ENCODE data around the gene EXOC3. TPM values are rescaled to one million over a fixed set of nuclear protein-coding genes. Genes with fewer than 3 reads are reported as not detected.
A peak's percentile ranks its signal among the peaks of the same experiment; 100 is the strongest.

The EXOC3 gene
- total RNA-seq, 4 donors from 2014 or later: 39.1 to 54.6 (median 42.8) TPM

DNA sequence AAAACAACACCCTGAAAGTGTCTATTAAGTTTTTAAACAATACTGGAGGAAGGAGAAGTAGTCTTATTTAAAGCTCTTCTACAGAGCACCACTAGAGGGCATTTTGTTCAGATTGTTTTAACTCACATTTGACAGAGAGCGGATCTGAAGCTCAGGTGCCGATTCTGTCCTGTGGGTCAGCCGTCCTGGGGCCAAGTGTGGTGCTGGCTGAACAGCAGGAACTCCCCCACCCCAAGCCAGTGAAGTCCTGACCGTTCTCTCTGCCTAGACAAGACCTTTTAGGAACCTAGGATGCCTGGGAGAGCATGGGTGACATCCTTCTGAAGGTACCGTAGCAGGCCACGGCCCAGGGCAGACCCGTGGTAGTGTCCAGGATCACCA is 3.9 kb downstream of the EXOC3 start:
- H3K4me3 ChIP-seq: no peak overlapping the region
- H3K4me1 ChIP-seq: peaks cover 26 to 65% (median 41%) of the 10 kb centered on the region in 3 donors
- H3K27ac ChIP-seq: peak overlapping the region in 2 of 4 donors; percentile 32 to 55
- 48 to 54% methylated on average over 7 of the region's 7 CpGs for WGBS, 2 donors
- intact Hi-C loops (cut with DNase I): loop anchor here (10.0 kb wide), 1 partner anchor 168 kb away; the partner anchor contains the start of gene CEP72
- no peak for DNase-seq
- no peaks in the 10 kb centered on the region for H3K27me3 ChIP-seq
- peaks cover 19 to 66% (median 36%) of the 10 kb centered on the region in 3 donors for H3K36me3 ChIP-seq
- TF ChIP-seq POLR2A (IDR thresholded peaks at IDR 0.05): no peak
- TF ChIP-seq CTCF (IDR thresholded peaks at IDR 0.05): peak; percentile 13 to 62 (median 48)
- H3K9me3 ChIP-seq: peaks cover 0 to 9% (median 7%) of the 10 kb centered on the region in 3 donors

GRCh38 chr5:447501-447900 is 4.5 kb downstream of the EXOC3 start:
- WGBS, 2 donors: 83 to 90% methylated on average over 13 to 16 of the region's 21 CpGs
- no peak overlapping the region for H3K27ac ChIP-seq
- peaks cover 20 to 59% (median 36%) of the 10 kb centered on the region in 3 donors for H3K4me1 ChIP-seq
- DNase-seq: no peak
- H3K4me3 ChIP-seq: no peak overlapping the region
- TF ChIP-seq POLR2A (IDR thresholded peaks at IDR 0.05): no peak
- TF ChIP-seq CTCF (IDR thresholded peaks at IDR 0.05): no peak
- H3K36me3 ChIP-seq: peaks cover 19 to 72% (median 37%) of the 10 kb centered on the region in 3 donors
- peaks cover 0 to 14% (median 12%) of the 10 kb centered on the region in 3 donors for H3K9me3 ChIP-seq
- intact Hi-C loops (cut with DNase I): loop anchor here (10.0 kb wide), 1 partner anchor 167 kb away; the partner anchor contains the start of gene CEP72
- H3K27me3 ChIP-seq: no peaks in the 10 kb centered on the region

GRCh38 chr5:448061-448765 is 5.2 kb downstream of the EXOC3 start:
- 67 to 77% methylated on average over 17 to 18 of the region's 21 CpGs for WGBS, 2 donors
- Histone ChIP-seq H3K9me3 (peaks cover 0 to 14% (median 12%) of the 10 kb centered on the region in 3 donors), H3K4me3 (no peak overlapping the region), H3K27me3 (no peaks in the 10 kb centered on the region), H3K36me3 (peaks cover 19 to 79% (median 37%) of the 10 kb centered on the region in 3 donors), H3K4me1 (peaks cover 24 to 64% (median 43%) of the 10 kb centered on the region in 3 donors), H3K27ac (peak overlapping the region in 2 of 4 donors; percentile 36 to 39)
- intact Hi-C loops (cut with DNase I): loop anchor here (10.0 kb wide), 1 partner anchor 167 kb away; the partner anchor contains the start of gene CEP72
- no peak for DNase-seq
- no peak for TF ChIP-seq POLR2A (IDR thresholded peaks at IDR 0.05)
- no peak for TF ChIP-seq CTCF (IDR thresholded peaks at IDR 0.05)

- peak overlapping the region in 2 of 4 donors; percentile 14 to 36 for H3K27ac ChIP-seq
- H3K4me3 ChIP-seq: no peak overlapping the region
- peaks cover 0 to 14% (median 12%) of the 10 kb centered on the region in 3 donors for H3K9me3 ChIP-seq
- H3K4me1 ChIP-seq: peaks cover 25 to 65% (median 44%) of the 10 kb centered on the region in 3 donors
- intact Hi-C loops (cut with DNase I): loop anchor here (10.0 kb wide), 1 partner anchor 166 kb away; the partner anchor contains the start of gene CEP72
- peaks cover 19 to 84% (median 37%) of the 10 kb centered on the region in 3 donors for H3K36me3 ChIP-seq
- DNase-seq: no peak
- TF ChIP-seq POLR2A (IDR thresholded peaks at IDR 0.05) (no peak), CTCF (IDR thresholded peaks at IDR 0.05) (no peak)
- H3K27me3 ChIP-seq: no peaks in the 10 kb centered on the region
- WGBS, 2 donors: 90 to 93% methylated on average over 6 to 10 of the region's 12 CpGs
Observed at GRCh38 chr5:448766-449090, 5.8 kb downstream of the EXOC3 start.

DNA sequence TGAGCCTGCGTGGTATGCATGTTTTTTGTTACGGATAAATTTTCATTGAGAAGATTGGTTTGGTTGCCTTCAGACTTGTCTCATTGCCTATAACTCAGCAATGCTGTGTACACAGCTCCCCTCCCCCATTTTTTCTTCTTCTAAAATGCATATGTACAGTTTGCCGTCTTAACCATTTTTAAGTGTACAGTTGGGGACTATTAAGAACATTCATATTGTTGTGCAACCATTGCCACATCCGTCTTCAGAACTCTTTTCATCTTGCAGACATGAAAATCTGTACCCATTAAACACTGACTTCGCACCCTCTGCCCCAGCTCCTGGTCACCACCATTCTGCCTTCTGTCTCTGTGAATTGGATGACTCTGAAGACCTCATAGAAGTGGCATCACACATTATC is 6.2 kb downstream of the EXOC3 start:
- no peak overlapping the region for H3K4me3 ChIP-seq
- 84 to 92% methylated on average over 5 of the region's 5 CpGs for WGBS, 2 donors
- H3K27ac ChIP-seq: no peak overlapping the region
- H3K4me1 ChIP-seq: peaks cover 24 to 65% (median 43%) of the 10 kb centered on the region in 3 donors
- TF ChIP-seq CTCF (IDR thresholded peaks at IDR 0.05): no peak
- TF ChIP-seq POLR2A (IDR thresholded peaks at IDR 0.05): no peak
- intact Hi-C loops (cut with DNase I): loop anchor here (10.0 kb wide), 1 partner anchor 166 kb away; the partner anchor contains the start of gene CEP72
- H3K27me3 ChIP-seq: no peaks in the 10 kb centered on the region
- no peak for DNase-seq
- peaks cover 0 to 14% (median 12%) of the 10 kb centered on the region in 3 donors for H3K9me3 ChIP-seq
- peaks cover 19 to 88% (median 37%) of the 10 kb centered on the region in 3 donors for H3K36me3 ChIP-seq
